Measurements from ENCODE around the gene NOL3.

Gene NOL3

GRCh38 chr16:67173323-67173722, 3.0 kb downstream of the NOL3 start:
- DNase-seq, result no peak

- peak; percentile 83 to 85 for DNase-seq
Observed at GRCh38 chr16:67173808-67174705, 3.7 kb downstream of the NOL3 start.

- no peak for DNase-seq
Observed at GRCh38 chr16:67174706-67175231, 4.4 kb downstream of the NOL3 start.

GRCh38 chr16:67176662-67177061, 6.3 kb downstream of the NOL3 start:
- no peak for DNase-seq

GRCh38 chr16:67177743-67178699, 7.7 kb downstream of the NOL3 start:
- DNase-seq, result peak in 1 of 2 experiments; percentile 27

GRCh38 chr16:67179421-67180080, 9.2 kb downstream of the NOL3 start:
- no peak for DNase-seq

GRCh38 chr16:67180166-67180565, 9.8 kb downstream of the NOL3 start:
- DNase-seq, result no peak

GRCh38 chr16:67181346-67181745, 11.0 kb downstream of the NOL3 start:
- no peak for DNase-seq

GRCh38 chr16:67182288-67182687, 11.9 kb downstream of the NOL3 start:
- DNase-seq, result no peak

GRCh38 chr16:67183284-67183626, 12.9 kb downstream of the NOL3 start:
- no peak for DNase-seq

GRCh38 chr16:67183627-67184452, 13.5 kb downstream of the NOL3 start, which contains the start of gene MATCAP1:
TSS of gene MATCAP1 (minus strand) at chr16:67183963. CDS start at chr16:67180610, 3,353 bp downstream.
- peak; percentile 96 to 97 for DNase-seq

- no peak for DNase-seq
Observed at GRCh38 chr16:67184453-67184994, 14.2 kb downstream of the NOL3 start.

GRCh38 chr16:67184995-67185650, 14.8 kb downstream of the NOL3 start:
- DNase-seq, result peak; percentile 77 to 81

- no peak for DNase-seq
Observed at GRCh38 chr16:67185651-67186134, 15.4 kb downstream of the NOL3 start.

GRCh38 chr16:67186550-67186950, 16.2 kb downstream of the NOL3 start:
- DNase-seq, result no peak

GRCh38 chr16:67187175-67187890, 17.0 kb downstream of the NOL3 start:
- DNase-seq, result no peak

- DNase-seq, result no peak
Observed at GRCh38 chr16:67188323-67188722, 18.0 kb downstream of the NOL3 start.

- DNase-seq, result no peak
Observed at GRCh38 chr16:67188798-67189197, 18.5 kb downstream of the NOL3 start.

- DNase-seq, result no peak
Observed at GRCh38 chr16:67190041-67190440, 19.7 kb downstream of the NOL3 start, which contains the start of gene EXOC3L1. TSS of gene EXOC3L1 (minus strand) at chr16:67190136. CDS start at chr16:67189676, 460 bp downstream.
